ENCODE data around the gene HOXB8. TPM values are rescaled to one million over a fixed set of nuclear protein-coding genes. Genes with fewer than 3 reads are reported as not detected.

Gene HOXB8
- total RNA-seq, 4 donors from 2014 or later: 1.8 to 21.3 (median 8.9) TPM

- no peaks in the 10 kb centered on the region for H3K9me3 ChIP-seq
- intact Hi-C loops (cut with DNase I; ENCODE audit: low total_unique reads): no loop called here
- peak overlapping the region in 1 of 4 donors; percentile 36 for H3K4me3 ChIP-seq
- 17 to 44% methylated on average over 1 to 2 of the region's 2 CpGs for WGBS, 2 donors (ENCODE audit: low coverage in 1 of 2)
- no peak for TF ChIP-seq POLR2AphosphoS5 (IDR thresholded peaks at IDR 0.05)
- no peak for TF ChIP-seq EP300 (IDR thresholded peaks at IDR 0.05; ENCODE audit: low read depth)
- no peak for TF ChIP-seq POLR2A (IDR thresholded peaks at IDR 0.05)
- TF ChIP-seq CTCF (IDR thresholded peaks at IDR 0.05): no peak
- no peaks in the 10 kb centered on the region for H3K36me3 ChIP-seq
- peaks cover 33 to 95% (median 71%) of the 10 kb centered on the region in 4 donors for H3K4me1 ChIP-seq
- DNase-seq: no peak
- in situ Hi-C loops (cut with MboI; ENCODE audit: low pct_ligation_motif_present in 1 of 4, low pct_unique_long_range_greater_than_20kb in 1 of 4, low sequenced_read_pairs in 3 of 4): no loop called here
- no peaks in the 10 kb centered on the region for H3K27me3 ChIP-seq
- peak overlapping the region; percentile 89 to 95 (median 92) for H3K27ac ChIP-seq
Observed at GRCh38 chr17:48567646-48568354, 47.3 kb downstream of the HOXB8 start.

- intact Hi-C loops (cut with DNase I; ENCODE audit: low total_unique reads): no loop called here
- peak overlapping the region; percentile 89 to 95 (median 92) for H3K27ac ChIP-seq
- peaks cover 32 to 95% (median 69%) of the 10 kb centered on the region in 4 donors for H3K4me1 ChIP-seq
- no peaks in the 10 kb centered on the region for H3K27me3 ChIP-seq
- TF ChIP-seq POLR2AphosphoS5 (IDR thresholded peaks at IDR 0.05) (no peak), POLR2A (IDR thresholded peaks at IDR 0.05) (no peak), CTCF (IDR thresholded peaks at IDR 0.05) (no peak), EP300 (IDR thresholded peaks at IDR 0.05; ENCODE audit: low read depth) (no peak)
- peak; percentile 71 for DNase-seq
- WGBS, 2 donors (ENCODE audit: low coverage in 1 of 2): 18 to 33% methylated on average over 4 to 6 of the region's 6 CpGs
- no peaks in the 10 kb centered on the region for H3K9me3 ChIP-seq
- in situ Hi-C loops (cut with MboI; ENCODE audit: low pct_ligation_motif_present in 1 of 4, low pct_unique_long_range_greater_than_20kb in 1 of 4, low sequenced_read_pairs in 3 of 4): no loop called here
- no peaks in the 10 kb centered on the region for H3K36me3 ChIP-seq
- no peak overlapping the region for H3K4me3 ChIP-seq
Observed at GRCh38 chr17:48567209-48567608, 47.9 kb downstream of the HOXB8 start.

- Histone ChIP-seq H3K4me3 (no peak overlapping the region), H3K9me3 (no peaks in the 10 kb centered on the region), H3K27ac (peak overlapping the region; percentile 89 to 95 (median 92)), H3K36me3 (no peaks in the 10 kb centered on the region), H3K4me1 (peaks cover 33 to 95% (median 69%) of the 10 kb centered on the region in 4 donors), H3K27me3 (no peaks in the 10 kb centered on the region)
- no peak for DNase-seq
- in situ Hi-C loops (cut with MboI; ENCODE audit: low pct_ligation_motif_present in 1 of 4, low pct_unique_long_range_greater_than_20kb in 1 of 4, low sequenced_read_pairs in 3 of 4): no loop called here
- 50 to 66% methylated on average over 2 of the region's 2 CpGs for WGBS, 2 donors (ENCODE audit: low coverage in 1 of 2)
- TF ChIP-seq POLR2AphosphoS5 (IDR thresholded peaks at IDR 0.05) (no peak), POLR2A (IDR thresholded peaks at IDR 0.05) (no peak), EP300 (IDR thresholded peaks at IDR 0.05; ENCODE audit: low read depth) (no peak), CTCF (IDR thresholded peaks at IDR 0.05) (no peak)
- intact Hi-C loops (cut with DNase I; ENCODE audit: low total_unique reads): no loop called here
Observed at GRCh38 chr17:48566717-48567116, 48.4 kb downstream of the HOXB8 start.

- TF ChIP-seq CTCF (IDR thresholded peaks at IDR 0.05) (no peak), POLR2AphosphoS5 (IDR thresholded peaks at IDR 0.05) (no peak), EP300 (IDR thresholded peaks at IDR 0.05; ENCODE audit: low read depth) (no peak), POLR2A (IDR thresholded peaks at IDR 0.05) (no peak)
- peaks cover 34 to 95% (median 70%) of the 10 kb centered on the region in 4 donors for H3K4me1 ChIP-seq
- H3K4me3 ChIP-seq: no peak overlapping the region
- 70 to 77% methylated on average over 2 to 4 of the region's 4 CpGs for WGBS, 2 donors (ENCODE audit: low coverage in 1 of 2)
- H3K27ac ChIP-seq: peak overlapping the region; percentile 91 to 95 (median 94)
- H3K36me3 ChIP-seq: no peaks in the 10 kb centered on the region
- no peaks in the 10 kb centered on the region for H3K27me3 ChIP-seq
- intact Hi-C loops (cut with DNase I; ENCODE audit: low total_unique reads) (no loop called here), in situ Hi-C loops (cut with MboI; ENCODE audit: low pct_ligation_motif_present in 1 of 4, low pct_unique_long_range_greater_than_20kb in 1 of 4, low sequenced_read_pairs in 3 of 4) (no loop called here)
- no peaks in the 10 kb centered on the region for H3K9me3 ChIP-seq
- no peak for DNase-seq
Observed at GRCh38 chr17:48565925-48566710, 49.0 kb downstream of the HOXB8 start.
